Nasal cavity respiratory epithelium epithelial cell of viscerocranial mucosa (primary cell): Measurements from ENCODE around the gene DPPA2. TPM values are rescaled to one million over a fixed set of nuclear protein-coding genes. Genes with fewer than 3 reads are reported as not detected.

Source experiments
- total RNA-seq: library from RNA; depleted of rRNA; stranded (reverse); fragments of >200 nt; gene quantifications from 2 replicates; pipeline ENCODE4 v1.2.3, GENCODE V29; 2014

The DPPA2 gene
- total RNA-seq: not detected in 2 replicates

GRCh38 chr3:109316162-109316730, at the start of gene DPPA2:
DPPA2 (minus strand) TSS chr3:109316517; CDS start chr3:109314542, 1,975 bp downstream.

DNA sequence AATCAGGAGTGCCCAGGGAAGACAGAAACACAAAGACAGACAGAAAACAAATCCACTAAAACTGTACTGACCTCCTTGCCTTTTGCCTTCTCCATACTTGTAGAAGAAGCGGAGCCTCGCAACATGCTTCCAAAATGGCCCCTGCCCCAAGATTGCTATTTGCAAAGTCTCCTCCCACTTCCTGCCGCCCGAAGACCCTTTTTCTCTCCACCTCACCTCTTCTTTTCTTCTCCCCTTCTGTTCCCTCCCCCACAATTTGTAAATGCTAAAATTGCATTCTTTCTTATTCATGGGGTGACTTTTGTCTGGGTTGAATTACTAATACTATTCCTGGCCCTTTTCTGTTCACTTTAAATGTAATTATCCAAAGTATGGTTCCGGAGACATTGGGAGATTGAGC, 21.1 kb upstream of the DPPA2 start, which contains the start of gene DPPA4:
Gene DPPA4 (minus strand): TSS at position 154 of the 400 bp plus-strand sequence. CDS start 29 bp downstream, at position 125.

Other genes with a start within 250 kb of the DPPA2 start
- not detected in 2 replicates for gene MORC1, start 198.4 kb downstream of the DPPA2 start, total RNA-seq
- gene C3orf85, start 179.8 kb downstream of the DPPA2 start, total RNA-seq: not detected in 2 replicates
- gene DPPA4, start 21.0 kb upstream of the DPPA2 start, total RNA-seq: not detected in 2 replicates